Thyroid gland (tissue), 4 donors: Measurements from ENCODE around the gene ANKFY1.

Experiments
- POLR2A ChIP-seq, 2 donors: fragments of 450-650 bp; IDR thresholded peaks; one replicate each; pipeline ENCODE4 v1.6.1; 2017; ENCODE audit warnings: antibody characterized with exemption in 2 of 2, mild to moderate bottlenecking in 2 of 2, moderate library complexity in 1 of 2
- TF ChIP-seq, protein P1 (sequence below), 6 experiments: fragments of 200-600 bp in 3 of 6; fragments of 450-650 bp in 3 of 6; sonication (generic) in 3 of 6; IDR thresholded peaks; one replicate each; pipeline ENCODE4 v1.5.1; 2016 to 2019; ENCODE audit warnings: antibody characterized with exemption in 6 of 6, mild to moderate bottlenecking in 2 of 6, inconsistent platforms in 1 of 6, moderate library complexity in 1 of 6

DNA sequence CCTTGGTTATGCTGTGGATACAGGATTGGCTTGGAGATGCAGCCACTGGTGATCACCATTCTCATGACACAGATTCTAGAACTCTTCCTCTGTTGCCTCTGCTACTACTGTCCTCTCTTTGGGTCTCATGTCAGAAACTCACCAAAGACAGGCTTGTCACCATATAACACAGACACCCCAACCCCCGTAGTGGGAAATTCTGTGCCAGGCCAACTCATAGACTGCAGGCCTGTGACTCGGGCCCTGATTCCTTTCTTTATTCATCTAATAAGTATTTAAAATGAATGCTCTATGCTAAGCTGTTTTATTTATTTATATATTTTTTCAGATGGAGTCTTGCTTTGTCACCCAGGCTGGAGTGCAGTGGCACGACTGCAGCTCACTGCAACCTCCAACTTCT lies 111.3 kb downstream of the ANKFY1 start:
- TF ChIP-seq, protein P1, sequence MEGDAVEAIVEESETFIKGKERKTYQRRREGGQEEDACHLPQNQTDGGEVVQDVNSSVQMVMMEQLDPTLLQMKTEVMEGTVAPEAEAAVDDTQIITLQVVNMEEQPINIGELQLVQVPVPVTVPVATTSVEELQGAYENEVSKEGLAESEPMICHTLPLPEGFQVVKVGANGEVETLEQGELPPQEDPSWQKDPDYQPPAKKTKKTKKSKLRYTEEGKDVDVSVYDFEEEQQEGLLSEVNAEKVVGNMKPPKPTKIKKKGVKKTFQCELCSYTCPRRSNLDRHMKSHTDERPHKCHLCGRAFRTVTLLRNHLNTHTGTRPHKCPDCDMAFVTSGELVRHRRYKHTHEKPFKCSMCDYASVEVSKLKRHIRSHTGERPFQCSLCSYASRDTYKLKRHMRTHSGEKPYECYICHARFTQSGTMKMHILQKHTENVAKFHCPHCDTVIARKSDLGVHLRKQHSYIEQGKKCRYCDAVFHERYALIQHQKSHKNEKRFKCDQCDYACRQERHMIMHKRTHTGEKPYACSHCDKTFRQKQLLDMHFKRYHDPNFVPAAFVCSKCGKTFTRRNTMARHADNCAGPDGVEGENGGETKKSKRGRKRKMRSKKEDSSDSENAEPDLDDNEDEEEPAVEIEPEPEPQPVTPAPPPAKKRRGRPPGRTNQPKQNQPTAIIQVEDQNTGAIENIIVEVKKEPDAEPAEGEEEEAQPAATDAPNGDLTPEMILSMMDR (IDR thresholded peaks at IDR 0.05) = no peak
- no peak for TF ChIP-seq POLR2A (IDR thresholded peaks at IDR 0.05)
